GM21423 (cell line): ENCODE data around the gene FOXP2.
A peak's percentile ranks its signal among the peaks of the same experiment; 100 is the strongest.
"Not testable (repeated sequence)": the region's sequence is repeated elsewhere in the genome, so short reads cannot be mapped to it uniquely, and the experiment has no call there.

Experiments
- ATAC-seq: cut with Tn5 transposase; IDR thresholded peaks from one replicate; pipeline ENCODE4 v1.9.1; 2021; ENCODE audit warnings: mild to moderate bottlenecking, moderate library complexity; ENCODE audit not compliant: unreplicated experiment

Gene FOXP2

DNA sequence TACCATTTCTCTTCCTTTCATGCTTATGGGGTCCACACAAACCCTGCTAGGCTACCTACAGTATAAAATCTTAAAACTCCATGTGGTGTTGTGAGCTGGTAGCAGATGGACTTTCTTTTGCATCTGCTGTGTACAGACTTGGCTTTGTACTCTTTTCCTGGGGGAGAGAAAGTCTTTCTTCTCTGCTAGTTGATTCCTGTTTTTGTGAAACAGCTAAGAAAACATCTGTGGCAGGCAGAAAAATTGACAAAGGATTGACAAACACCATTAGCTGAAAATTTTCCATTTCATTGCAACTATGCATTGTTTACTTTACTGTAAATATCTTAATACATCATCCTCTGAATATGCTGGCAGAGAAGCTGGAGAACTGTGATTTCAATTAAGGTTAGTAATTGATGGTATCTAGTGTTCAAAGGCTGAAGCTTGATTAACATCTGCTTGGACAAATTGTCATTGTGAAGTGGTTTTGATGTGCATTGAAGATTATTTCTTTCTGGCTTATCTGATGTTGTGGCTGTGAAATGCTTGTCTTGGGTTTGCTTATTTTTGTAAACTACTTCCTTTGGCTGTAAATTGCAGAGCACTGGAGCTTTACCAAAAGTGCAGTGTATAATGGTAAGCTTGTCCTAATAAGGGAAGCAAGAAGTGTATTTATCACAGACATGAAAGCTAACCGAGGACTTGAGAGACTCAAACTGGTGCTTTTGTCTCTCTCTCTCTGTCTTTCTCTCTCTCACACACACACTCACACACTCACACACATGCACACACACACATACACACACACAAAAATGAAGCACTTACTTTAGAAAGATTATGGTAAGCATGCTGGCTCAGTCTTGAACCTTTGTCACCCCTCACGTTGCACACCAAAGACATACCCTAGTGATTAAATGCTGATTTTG, at the start of gene FOXP2:
TSS of gene FOXP2 (plus strand) at position 660 of the 908 bp plus-strand sequence. CDS start 11,697 bp downstream, outside the sequence.
- no peak for ATAC-seq

DNA sequence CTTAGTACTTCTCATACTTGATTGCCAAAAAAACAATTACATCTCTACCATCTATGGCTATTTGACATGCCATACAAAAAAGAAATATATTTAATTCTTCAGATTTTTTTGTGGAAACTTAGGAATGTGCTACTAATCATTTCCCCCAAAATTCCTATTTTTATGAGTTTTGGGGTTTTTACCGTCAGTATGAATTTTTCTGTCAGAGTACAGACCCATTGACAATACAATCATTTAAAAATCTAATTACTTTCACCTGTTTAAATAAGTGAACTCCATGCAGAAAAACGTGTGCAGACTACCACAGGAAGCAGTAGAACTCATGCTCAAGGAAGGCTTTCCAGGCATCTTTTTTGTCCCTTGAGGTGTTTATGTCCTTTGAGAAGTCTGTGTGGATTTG, 48.8 kb upstream of the FOXP2 start:
- no peak for ATAC-seq

GRCh38 chr7:114368492-114368891, 46.1 kb upstream of the FOXP2 start:
- ATAC-seq: no peak

DNA sequence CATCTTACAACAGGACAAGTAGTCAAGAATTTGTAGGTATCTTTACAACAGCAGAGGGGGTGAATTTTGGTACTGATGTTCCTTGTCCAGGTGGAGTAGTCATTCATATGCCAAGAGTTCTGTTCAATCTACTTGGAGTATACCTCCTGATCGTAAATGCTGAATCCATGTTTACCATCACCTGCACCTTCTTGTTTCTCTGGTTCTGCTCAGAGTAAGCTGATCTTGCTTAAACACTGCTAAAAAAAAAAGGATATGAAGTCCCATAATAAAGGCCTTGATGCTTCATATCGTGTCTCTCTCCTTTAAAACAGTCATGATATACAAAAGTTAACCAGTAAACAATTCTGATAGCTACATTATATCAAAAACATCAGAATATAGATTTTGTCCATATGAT, 45.3 kb upstream of the FOXP2 start:
- ATAC-seq: no peak

GRCh38 chr7:114372619-114373018, 42.0 kb upstream of the FOXP2 start:
- ATAC-seq: no peak

DNA sequence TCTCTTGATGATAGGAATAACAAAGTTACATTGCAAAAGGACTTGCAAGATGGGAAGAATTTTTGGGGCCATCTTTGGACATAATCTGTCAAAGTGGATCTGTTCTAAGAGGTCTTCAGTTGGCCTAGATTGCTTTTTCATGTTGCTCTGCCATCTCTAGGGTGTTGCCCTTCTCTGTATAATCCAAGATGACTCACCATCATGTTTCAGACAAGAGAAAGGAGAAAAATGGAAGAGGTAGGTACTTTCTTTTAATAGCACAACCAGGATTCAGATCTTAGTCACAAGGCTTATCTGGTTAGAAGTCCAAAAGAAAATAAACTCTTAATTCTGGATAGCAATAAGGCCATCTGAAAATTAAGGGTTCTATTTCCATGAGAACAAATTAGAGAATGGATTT, 38.7 kb upstream of the FOXP2 start:
- no peak for ATAC-seq

DNA sequence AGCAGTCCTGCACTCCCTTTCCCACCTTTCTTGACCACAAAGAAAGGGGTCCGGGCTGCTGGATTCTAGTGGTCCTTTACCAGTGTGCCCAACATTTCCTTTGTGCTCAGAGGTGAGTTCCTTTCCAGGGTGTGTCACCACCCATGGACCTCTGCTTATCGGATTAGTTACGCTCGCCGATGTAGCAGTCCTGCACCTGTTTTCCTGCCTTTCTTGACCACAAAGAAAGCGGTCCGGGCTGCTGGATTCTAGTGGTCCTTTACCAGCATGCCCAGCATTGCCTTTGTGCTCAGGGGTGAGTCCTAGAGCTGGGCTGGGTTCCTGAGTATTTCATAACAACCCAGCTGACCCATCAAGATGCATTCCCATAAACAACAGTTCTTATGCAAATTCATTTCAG, 30.7 kb upstream of the FOXP2 start:
- not testable (repeated sequence) for ATAC-seq

DNA sequence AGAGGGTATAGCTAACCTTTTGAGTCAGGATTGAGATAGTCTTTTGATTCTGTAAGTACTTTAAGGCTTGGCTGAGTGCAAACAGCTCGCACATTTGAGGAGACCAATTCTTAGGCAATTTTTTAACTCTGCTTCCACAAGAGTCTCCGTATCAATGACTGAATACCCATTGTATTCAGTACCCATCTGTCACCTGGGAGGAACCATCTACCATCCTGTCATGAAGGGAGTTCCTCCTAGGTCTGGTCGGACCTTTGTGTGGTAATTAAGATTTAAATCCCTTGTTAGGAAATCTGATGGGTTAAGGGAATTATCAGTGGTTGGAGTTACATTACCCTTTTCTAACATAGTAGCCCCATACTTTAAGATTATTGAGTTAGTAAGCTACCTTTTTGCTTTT, 30.3 kb upstream of the FOXP2 start:
- not testable (repeated sequence) for ATAC-seq

DNA sequence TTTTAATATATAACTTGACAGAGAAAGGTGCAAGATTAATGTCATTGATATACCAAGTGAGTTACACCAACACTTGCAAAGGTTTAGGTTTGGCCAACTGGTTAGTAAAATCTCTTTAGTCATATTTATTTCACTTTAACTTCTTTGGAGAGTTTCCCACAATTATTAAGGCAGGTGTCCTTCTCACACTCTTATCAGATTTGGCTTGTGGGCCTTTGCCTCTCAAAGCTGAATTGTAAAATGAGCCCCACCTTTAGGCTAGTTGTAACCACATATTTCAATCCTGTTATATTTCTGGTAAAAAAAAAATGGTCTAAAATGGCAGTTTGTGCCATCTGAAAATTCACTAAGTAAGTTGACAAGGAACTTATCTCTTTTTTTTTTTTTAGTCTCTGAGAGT, 26.6 kb upstream of the FOXP2 start:
- ATAC-seq: no peak

- ATAC-seq: no peak
These were observed 21.9 kb upstream of the FOXP2 start for GRCh38 chr7:114392686-114393085.

DNA sequence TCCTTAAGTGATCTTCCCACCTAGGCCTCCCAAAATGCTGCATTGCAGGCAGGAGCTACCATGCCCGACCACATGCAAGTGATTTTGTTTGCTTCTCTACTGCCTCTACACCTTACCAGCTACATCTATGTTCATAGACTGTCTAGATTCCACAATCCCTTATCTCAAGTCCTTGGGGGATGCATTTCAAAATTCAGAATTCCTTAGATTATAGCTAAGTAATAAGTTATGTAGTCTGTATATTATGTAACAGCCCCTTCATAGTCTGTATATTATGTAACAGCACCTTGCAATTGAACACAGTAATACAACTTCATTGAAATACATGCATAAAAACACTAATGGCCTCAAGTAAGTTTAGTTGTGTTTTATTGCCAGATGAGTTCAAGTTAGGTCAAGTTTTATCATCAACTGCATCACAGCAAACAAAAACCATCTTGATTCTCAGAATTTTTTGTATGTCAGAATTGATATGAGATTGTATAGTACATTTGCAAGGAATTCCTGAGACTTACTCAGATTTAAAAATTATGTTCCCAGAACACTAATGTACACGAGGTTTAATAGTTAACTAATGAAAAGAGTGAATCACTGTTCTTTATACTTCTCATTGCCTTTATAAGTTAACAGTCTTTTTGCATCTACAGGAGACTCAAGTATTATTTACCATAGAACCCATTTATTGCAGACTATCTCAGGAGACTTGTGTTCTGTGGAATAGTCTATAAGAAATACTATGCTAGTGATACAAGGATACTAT, 11.6 kb upstream of the FOXP2 start:
- no peak for ATAC-seq

DNA sequence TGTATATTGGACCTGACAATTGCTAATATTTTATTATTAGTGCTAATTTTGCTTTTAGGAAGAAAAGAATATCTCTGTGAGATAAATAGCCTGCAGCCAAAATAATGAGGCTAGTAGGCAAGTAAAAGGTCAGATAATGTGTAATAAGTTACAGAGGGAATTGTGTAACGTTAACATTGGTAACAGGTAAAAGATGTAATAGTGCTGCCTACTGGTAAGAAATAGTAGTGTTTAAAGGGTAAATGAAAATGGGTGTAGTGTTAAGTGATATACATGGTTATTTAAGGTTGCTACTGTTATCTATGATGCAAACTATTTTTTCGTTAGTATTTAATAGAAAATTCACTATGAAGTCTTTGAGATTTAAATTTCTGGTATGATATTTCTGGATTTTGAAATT, 9.2 kb upstream of the FOXP2 start:
- peak; percentile 65 for ATAC-seq

DNA sequence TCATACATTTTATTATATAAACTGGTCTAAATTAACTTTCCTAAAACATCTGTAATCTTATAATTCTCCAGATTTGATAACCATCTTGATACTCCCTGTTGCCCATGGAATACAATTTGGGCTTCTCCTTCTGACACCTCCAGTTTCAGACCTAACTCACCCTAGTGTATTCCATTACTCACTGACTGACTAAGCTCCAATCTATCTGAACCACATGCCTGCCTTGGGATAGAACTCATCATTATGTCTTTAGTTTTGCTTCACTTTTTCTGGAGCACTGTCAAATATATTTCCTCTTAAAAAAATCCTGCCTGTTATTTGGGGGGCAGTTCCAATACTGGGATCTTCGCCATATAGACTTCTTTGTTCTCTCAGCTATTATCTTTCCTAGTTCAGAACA, 4.9 kb upstream of the FOXP2 start:
- no peak for ATAC-seq

DNA sequence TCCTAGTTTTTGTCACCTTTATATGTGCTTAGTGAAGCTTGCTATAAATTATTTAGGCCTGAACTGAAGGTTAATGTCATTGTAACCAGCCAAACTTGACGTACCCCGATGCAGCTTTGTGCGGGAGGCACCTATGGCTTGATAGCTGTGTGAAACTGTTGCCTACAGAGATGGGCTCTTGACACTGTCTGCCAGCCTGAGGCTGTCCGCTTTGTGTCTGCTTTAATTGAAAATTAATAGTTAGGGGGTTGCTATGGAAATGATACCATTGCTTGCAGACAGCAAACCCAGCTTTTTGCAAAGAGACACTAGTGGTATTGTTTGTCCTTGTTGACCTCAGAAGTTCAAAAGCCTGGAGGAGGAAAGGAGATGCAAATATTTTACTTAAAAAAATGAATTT, 2.1 kb upstream of the FOXP2 start:
- no peak for ATAC-seq

- no peak for ATAC-seq
These were observed 857 bp upstream of the FOXP2 start for GRCh38 chr7:114413761-114414155.

GRCh38 chr7:114415064-114415989, 712 bp downstream of the FOXP2 start:
- no peak for ATAC-seq

DNA sequence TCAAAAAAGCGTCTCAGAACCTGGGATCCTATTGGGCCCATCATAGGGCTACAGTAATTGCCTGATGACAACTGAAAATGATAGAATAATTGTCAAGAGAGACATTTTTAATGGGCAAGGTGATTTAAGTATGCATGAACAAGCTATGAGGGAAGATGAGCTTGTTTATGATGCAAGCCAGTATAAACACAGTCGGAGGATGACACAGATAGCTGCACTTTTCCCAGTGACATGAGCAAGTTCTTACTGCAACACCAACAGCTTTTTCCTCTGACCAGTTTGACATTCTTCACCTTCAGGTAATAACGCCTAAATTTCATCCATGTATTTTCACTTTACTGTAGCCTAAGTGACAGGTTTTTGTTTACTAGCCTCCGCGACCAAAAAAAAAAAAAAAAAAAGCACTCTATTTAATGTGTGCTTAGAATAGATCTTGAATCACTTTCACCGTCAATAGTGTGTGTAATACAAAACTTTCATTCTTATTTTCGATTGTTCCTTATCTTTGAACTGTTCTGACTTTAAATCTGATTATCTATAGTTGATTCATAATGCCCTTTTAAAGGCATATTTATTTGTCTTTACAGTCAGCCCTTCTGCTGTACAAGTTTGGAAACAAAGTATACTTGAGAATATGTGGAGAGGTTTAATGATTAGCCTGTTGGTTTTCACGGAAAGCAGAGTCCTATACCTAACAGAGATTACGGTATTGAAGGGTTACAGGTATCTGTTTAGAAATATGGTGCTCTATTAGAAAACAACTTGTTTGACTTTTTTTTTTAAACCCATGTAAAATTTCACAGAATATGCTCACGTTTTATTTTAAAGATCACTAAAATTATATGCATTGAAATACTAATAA, 1.7 kb downstream of the FOXP2 start:
- ATAC-seq: no peak

DNA sequence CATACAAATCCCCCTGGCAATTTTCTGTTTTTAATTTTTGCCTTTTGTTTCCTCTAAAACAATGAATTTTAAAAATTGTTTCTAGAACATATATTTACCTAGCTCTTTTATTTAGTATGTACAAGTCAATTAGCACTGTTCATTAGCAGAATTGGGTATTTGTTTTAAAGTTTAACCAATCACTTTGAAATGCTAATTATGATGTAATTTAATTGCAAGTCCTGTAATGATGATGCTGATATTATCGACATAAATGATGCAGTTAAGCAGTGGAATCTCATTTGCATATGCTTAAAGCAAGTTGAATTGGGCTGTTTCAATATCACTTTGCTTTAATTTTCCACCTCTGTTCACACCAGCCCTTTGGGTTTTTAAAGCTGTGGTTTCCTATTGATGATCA, 2.7 kb downstream of the FOXP2 start:
- no peak for ATAC-seq

- ATAC-seq: no peak
These were observed 3.5 kb downstream of the FOXP2 start for GRCh38 chr7:114418117-114418516.
